ENCODE data around the gene ADM2. TPM values are rescaled to one million over a fixed set of nuclear protein-coding genes. Genes with fewer than 3 reads are reported as not detected.

ADM2 gene
- polyA plus RNA-seq, 1 of the 3 experiments (the other 2 are of a cell fraction): 0.61 TPM

GRCh38 chr22:50465066-50465930, 16.0 kb upstream of the ADM2 start (continued):
- no peak for TF ChIP-seq ZBTB33 (IDR thresholded peaks at IDR 0.05; ENCODE audit: borderline replicate concordance, low read depth)
- TF ChIP-seq JUND (IDR thresholded peaks at IDR 0.05): no peak
- no peak for TF ChIP-seq FOXJ3 (CRISPR knock-in tag; IDR thresholded peaks at IDR 0.05)
- no peak for TF ChIP-seq USF2 (IDR thresholded peaks at IDR 0.05; ENCODE audit: borderline replicate concordance, low read depth, low read length)
- no peak for TF ChIP-seq TAF1 (IDR thresholded peaks at IDR 0.05; ENCODE audit: borderline replicate concordance, low read depth, low read length)

- POLR2A ChIA-PET: no interaction called here
- Histone ChIP-seq H3K36me3 (replicated peaks in 1 of 2; ENCODE audit: control insufficient read depth in 1 of 2, insufficient read depth in 2 of 2, low read length in 1 of 2) (peaks cover 0 to 53% of the 10 kb centered on the region in 2 experiments), H2AFZ (ENCODE audit: low read depth) (no peak overlapping the region), H3K9me3 (no peaks in the 10 kb centered on the region), H4K20me1 (ENCODE audit: insufficient read depth) (peaks cover 46% of the 10 kb centered on the region), H3K27me3 (ENCODE audit: insufficient read depth) (no peaks in the 10 kb centered on the region), H3K27ac (ENCODE audit: low read depth in 2 of 2, low read length in 1 of 2) (no peak overlapping the region), H3K4me2 (no peak overlapping the region), H3K4me3 (ENCODE audit: low read depth in 2 of 2, low read length in 1 of 2) (no peak overlapping the region), H3K4me1 (ENCODE audit: control insufficient read depth in 1 of 2, insufficient read depth in 2 of 2, low read depth in 1 of 2, low read length in 1 of 2) (peaks cover 4 to 17% of the 10 kb centered on the region in 2 experiments; a peak in 2 of 4 replicates), H3K79me2 (ENCODE audit: insufficient read depth) (peaks cover 43% of the 10 kb centered on the region), H3F3A (replicated peaks; ENCODE audit: insufficient read depth) (no peaks in the 10 kb centered on the region), H3K9ac (no peak overlapping the region), H3K9me2 (no peaks in the 10 kb centered on the region)
- no peak for DNase-seq
- CTCF ChIA-PET: interaction anchor here (1.5 kb wide), 1 partner anchor 12 kb away, joined by 4 read pairs; no protein-coding TSS in a partner anchor
- WGBS (ENCODE audit: low lambda C conversion rate): 94% methylated on average over 19 of the region's 24 CpGs
- TF ChIP-seq FOXM1 (IDR thresholded peaks at IDR 0.05; ENCODE audit: low read depth): no peak
These were observed 14.0 kb upstream of the ADM2 start for GRCh38 chr22:50467341-50467740.

- POLR2A ChIA-PET: no interaction called here
- Histone ChIP-seq H3K36me3 (replicated peaks in 1 of 2; ENCODE audit: control insufficient read depth in 1 of 2, insufficient read depth in 2 of 2, low read length in 1 of 2) (peaks cover 0 to 48% of the 10 kb centered on the region in 2 experiments), H3K4me1 (ENCODE audit: control insufficient read depth in 1 of 2, insufficient read depth in 2 of 2, low read depth in 1 of 2, low read length in 1 of 2) (peaks cover 4 to 23% of the 10 kb centered on the region in 2 experiments; a peak in 2 of 4 replicates), H3K27me3 (ENCODE audit: insufficient read depth) (no peaks in the 10 kb centered on the region), H3K9me2 (no peaks in the 10 kb centered on the region), H3K4me3 (ENCODE audit: low read depth in 2 of 2, low read length in 1 of 2) (no peak overlapping the region), H3K9ac (no peak overlapping the region), H4K20me1 (ENCODE audit: insufficient read depth) (peaks cover 52% of the 10 kb centered on the region), H3K27ac (ENCODE audit: low read depth in 2 of 2, low read length in 1 of 2) (no peak overlapping the region), H3F3A (replicated peaks; ENCODE audit: insufficient read depth) (no peaks in the 10 kb centered on the region), H3K4me2 (no peak overlapping the region), H3K79me2 (ENCODE audit: insufficient read depth) (peaks cover 49% of the 10 kb centered on the region), H3K9me3 (no peaks in the 10 kb centered on the region), H2AFZ (ENCODE audit: low read depth) (no peak overlapping the region)
- CTCF ChIA-PET: interaction anchor here (1.1 to 1.9 kb wide), 2 partner anchors 11 to 30 kb away, joined by 4 to 8 read pairs; no protein-coding TSS in a partner anchor
- 94% methylated on average over 9 of the region's 22 CpGs for WGBS (ENCODE audit: low lambda C conversion rate)
- DNase-seq: no peak
- TF ChIP-seq YY1 (IDR thresholded peaks at IDR 0.05; ENCODE audit: low read depth) (no peak), PBX3 (IDR thresholded peaks at IDR 0.05) (no peak), RCOR1 (IDR thresholded peaks at IDR 0.05; ENCODE audit: low read length) (no peak), EZH2phosphoT487 (IDR thresholded peaks at IDR 0.05; ENCODE audit: borderline replicate concordance, low read depth) (no peak), TCF12 (IDR thresholded peaks at IDR 0.05) (no peak), RAD21 (IDR thresholded peaks at IDR 0.05; ENCODE audit: low read length) (no peak), FOXJ3 (CRISPR knock-in tag; IDR thresholded peaks at IDR 0.05) (no peak), ZBTB33 (IDR thresholded peaks at IDR 0.05; ENCODE audit: borderline replicate concordance, low read depth) (no peak)
These were observed 13.4 kb upstream of the ADM2 start for GRCh38 chr22:50467773-50468440.

Data from SK-N-SH (cell line).